ENCODE measurements around the gene PDSS2.

DNA sequence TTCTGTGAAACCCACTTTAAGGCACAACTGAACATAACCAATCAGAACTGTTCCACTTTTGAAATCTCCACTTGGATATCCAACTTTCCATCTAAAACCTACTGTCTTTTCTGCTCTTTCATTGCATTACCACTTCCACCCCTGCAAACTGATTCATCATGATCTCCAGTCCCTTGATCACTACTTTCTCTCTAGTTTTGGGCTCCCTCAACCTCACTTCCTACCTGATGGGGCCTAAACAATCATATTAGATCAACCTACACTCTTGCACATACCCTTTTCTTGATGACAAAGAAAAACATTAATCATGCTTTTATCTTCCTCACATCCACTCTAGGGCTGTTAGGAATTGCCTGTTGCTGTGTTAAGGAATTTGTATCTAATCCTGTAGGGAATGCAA, 137.6 kb downstream of the PDSS2 start:
- TF ChIP-seq, protein P1, sequence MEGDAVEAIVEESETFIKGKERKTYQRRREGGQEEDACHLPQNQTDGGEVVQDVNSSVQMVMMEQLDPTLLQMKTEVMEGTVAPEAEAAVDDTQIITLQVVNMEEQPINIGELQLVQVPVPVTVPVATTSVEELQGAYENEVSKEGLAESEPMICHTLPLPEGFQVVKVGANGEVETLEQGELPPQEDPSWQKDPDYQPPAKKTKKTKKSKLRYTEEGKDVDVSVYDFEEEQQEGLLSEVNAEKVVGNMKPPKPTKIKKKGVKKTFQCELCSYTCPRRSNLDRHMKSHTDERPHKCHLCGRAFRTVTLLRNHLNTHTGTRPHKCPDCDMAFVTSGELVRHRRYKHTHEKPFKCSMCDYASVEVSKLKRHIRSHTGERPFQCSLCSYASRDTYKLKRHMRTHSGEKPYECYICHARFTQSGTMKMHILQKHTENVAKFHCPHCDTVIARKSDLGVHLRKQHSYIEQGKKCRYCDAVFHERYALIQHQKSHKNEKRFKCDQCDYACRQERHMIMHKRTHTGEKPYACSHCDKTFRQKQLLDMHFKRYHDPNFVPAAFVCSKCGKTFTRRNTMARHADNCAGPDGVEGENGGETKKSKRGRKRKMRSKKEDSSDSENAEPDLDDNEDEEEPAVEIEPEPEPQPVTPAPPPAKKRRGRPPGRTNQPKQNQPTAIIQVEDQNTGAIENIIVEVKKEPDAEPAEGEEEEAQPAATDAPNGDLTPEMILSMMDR (IDR thresholded peaks at IDR 0.05 in 8 of 11, conservative IDR thresholded peaks at IDR 0.05 in 3 of 11), result no peak
- TF ChIP-seq POLR2A (IDR thresholded peaks at IDR 0.05), result no peak
